MCF 10A (cell line): ENCODE measurements around the gene RNF114. TPM values are rescaled to one million over a fixed set of nuclear protein-coding genes. Genes with fewer than 3 reads are reported as not detected.

Source experiments
- BruUV-seq: library from RNA; stranded (reverse); fragments of 400-500 nt; replicated peaks from 2 replicates; lab custom pipeline; 2021; lab: Mats Ljungman, UMichigan
- CTCF ChIA-PET: fragments of 300-600 bp; sonication (Branson Sonifier 250); formaldehyde crosslinking; extraction: SDS; loops from one replicate; lab custom pipeline; 2021; ENCODE audit warnings: antibody characterized with exemption, inconsistent platforms; lab: Yijun Ruan, JAX
- POLR2A ChIA-PET: fragments of 300-600, 350-650 bp; sonication (Branson Sonifier 250); formaldehyde crosslinking; extraction: SDS; loops from one replicate; lab custom pipeline; 2020; ENCODE audit warnings: antibody characterized with exemption, inconsistent platforms; lab: Yijun Ruan, JAX
- DNase-seq: peaks from one replicate; pipeline ENCODE4 v3.0.0-alpha.2; 2018; ENCODE audit not compliant: unreplicated experiment
- H3K27ac Mint-ChIP-seq: one replicate; pipeline ENCODE4 v1.8.0; 2022; ENCODE audit warnings: mild to moderate bottlenecking, low read depth, mixed read lengths; ENCODE audit not compliant: unreplicated experiment
- H3K27me3 Mint-ChIP-seq: one replicate; pipeline ENCODE4 v1.8.0; 2022; ENCODE audit warnings: mixed read lengths; ENCODE audit not compliant: insufficient read depth, unreplicated experiment
- H3K36me3 Mint-ChIP-seq: one replicate; pipeline ENCODE4 v1.8.0; 2022; ENCODE audit warnings: mild to moderate bottlenecking, moderate library complexity, mixed read lengths; ENCODE audit not compliant: insufficient read depth, unreplicated experiment
- H3K4me1 Mint-ChIP-seq: one replicate; pipeline ENCODE4 v1.8.0; 2022; ENCODE audit warnings: mixed read lengths; ENCODE audit not compliant: insufficient read depth, unreplicated experiment
- H3K4me3 Mint-ChIP-seq: one replicate; pipeline ENCODE4 v1.8.0; 2022; ENCODE audit warnings: mild to moderate bottlenecking, moderate library complexity, mixed read lengths; ENCODE audit not compliant: unreplicated experiment
- H3K9me3 Mint-ChIP-seq: one replicate; pipeline ENCODE4 v1.8.0; 2022; ENCODE audit warnings: mixed read lengths; ENCODE audit not compliant: unreplicated experiment
- CTCF ChIP-seq: fragments of 200-600 bp; IDR thresholded peaks from one replicate; pipeline ENCODE4 v1.8.0; 2022; ENCODE audit warnings: antibody characterized with exemption, mild to moderate bottlenecking; ENCODE audit not compliant: unreplicated experiment
- intact Hi-C: fragments of 100-400 bp; cut with micrococcal nuclease; formaldehyde crosslinking; loops from 2 replicates; pipeline ENCODE4 v1.14.1; 2022
- total RNA-seq: library from RNA; stranded (reverse); gene quantifications from 2 replicates; pipeline ENCODE4 v1.2.3, GENCODE V29; 2022

The RNF114 gene
- total RNA-seq, 1 experiment from 2014 or later = 48.6 TPM

- intact Hi-C loops = no loop called here
- no peak for DNase-seq
- Mint-ChIP-seq H3K9me3 (no peaks in the 10 kb centered on the region), H3K36me3 (peaks cover 33% of the 10 kb centered on the region), H3K4me1 (peaks cover 23% of the 10 kb centered on the region), H3K27me3 (no peaks in the 10 kb centered on the region), H3K27ac (peak overlapping the region; percentile 69), H3K4me3 (peak overlapping the region; percentile 85)
- BruUV-seq = TSS peak; percentile 44
- ChIA-PET CTCF (interaction anchor here (0.6 to 3.4 kb wide), 8 partner anchors 10 to 690 kb away, joined by 3 to 23 read pairs (median 4); no protein-coding TSS in a partner anchor), POLR2A (interaction anchor here (0.6 to 6.0 kb wide), 31 partner anchors 9 to 750 kb away, joined by 3 to 146 read pairs (median 4); partner anchors contain the start of genes SLC9A8, SPATA2, UBE2V1 and ZNFX1)
- no peak for TF ChIP-seq CTCF
Measured at GRCh38 chr20:49937027-49937929, 1.1 kb downstream of the RNF114 start.

- Mint-ChIP-seq H3K9me3 (no peaks in the 10 kb centered on the region), H3K4me3 (peak overlapping the region; percentile 85), H3K36me3 (peaks cover 44% of the 10 kb centered on the region), H3K4me1 (peaks cover 23% of the 10 kb centered on the region), H3K27me3 (no peaks in the 10 kb centered on the region), H3K27ac (no peak overlapping the region)
- CTCF ChIA-PET = interaction anchor here (0.6 to 3.4 kb wide), 12 partner anchors 8 to 246 kb away, joined by 3 to 23 read pairs (median 4); no protein-coding TSS in a partner anchor
- no TSS peak for BruUV-seq
- no peak for TF ChIP-seq CTCF
- intact Hi-C loops = no loop called here
- POLR2A ChIA-PET = interaction anchor here (0.7 to 6.0 kb wide), 20 partner anchors 8 to 596 kb away, joined by 3 to 146 read pairs (median 4); partner anchors contain the start of gene SPATA2
- no peak for DNase-seq
Measured at GRCh38 chr20:49938173-49939163, 2.3 kb downstream of the RNF114 start.

DNA sequence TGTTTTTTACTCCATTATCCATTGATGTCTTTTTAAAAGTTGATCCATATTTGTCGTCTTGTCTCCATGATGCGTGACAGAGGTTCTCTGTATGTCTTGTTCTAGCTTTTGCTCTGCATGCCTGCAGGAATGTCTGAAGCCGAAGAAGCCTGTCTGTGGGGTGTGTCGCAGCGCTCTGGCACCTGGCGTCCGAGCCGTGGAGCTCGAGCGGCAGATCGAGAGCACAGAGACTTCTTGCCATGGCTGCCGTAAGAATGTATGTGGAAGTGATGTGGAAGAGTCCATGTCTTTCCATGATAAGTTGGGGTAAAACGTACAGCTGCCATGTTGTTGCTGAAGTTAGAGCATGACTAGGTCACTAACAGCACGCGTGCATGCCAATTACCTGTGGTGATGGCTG, 5.3 kb downstream of the RNF114 start:
- BruUV-seq = no TSS peak
- CTCF ChIA-PET = interaction anchor here (0.6 to 1.1 kb wide), 4 partner anchors 18 to 211 kb away, joined by 3 to 4 read pairs (median 3); no protein-coding TSS in a partner anchor
- H3K4me1 Mint-ChIP-seq = peaks cover 23% of the 10 kb centered on the region

More for the DNA sequence above, 5.3 kb downstream of the RNF114 start:
- Mint-ChIP-seq H3K27me3 (no peaks in the 10 kb centered on the region), H3K27ac (no peak overlapping the region), H3K9me3 (no peaks in the 10 kb centered on the region), H3K36me3 (peaks cover 72% of the 10 kb centered on the region), H3K4me3 (no peak overlapping the region)
- intact Hi-C loops = no loop called here
- POLR2A ChIA-PET = no interaction called here
- no peak for DNase-seq
- no peak for TF ChIP-seq CTCF
